Stimulated activated CD4-positive, alpha-beta T cell treated with anti-CD3 and anti-CD28 coated beads, Interleukin-4, amount 100 ng/mL, for 48 hours (primary cell): ENCODE data around the gene NAT10.

ENCODE experiments used
- DNase-seq, 2 donors: peaks; one replicate each; pipeline ENCODE4 v3.0.0-alpha.2; 2020; ENCODE audit warnings: low read depth in 2 of 2

The NAT10 gene

DNA sequence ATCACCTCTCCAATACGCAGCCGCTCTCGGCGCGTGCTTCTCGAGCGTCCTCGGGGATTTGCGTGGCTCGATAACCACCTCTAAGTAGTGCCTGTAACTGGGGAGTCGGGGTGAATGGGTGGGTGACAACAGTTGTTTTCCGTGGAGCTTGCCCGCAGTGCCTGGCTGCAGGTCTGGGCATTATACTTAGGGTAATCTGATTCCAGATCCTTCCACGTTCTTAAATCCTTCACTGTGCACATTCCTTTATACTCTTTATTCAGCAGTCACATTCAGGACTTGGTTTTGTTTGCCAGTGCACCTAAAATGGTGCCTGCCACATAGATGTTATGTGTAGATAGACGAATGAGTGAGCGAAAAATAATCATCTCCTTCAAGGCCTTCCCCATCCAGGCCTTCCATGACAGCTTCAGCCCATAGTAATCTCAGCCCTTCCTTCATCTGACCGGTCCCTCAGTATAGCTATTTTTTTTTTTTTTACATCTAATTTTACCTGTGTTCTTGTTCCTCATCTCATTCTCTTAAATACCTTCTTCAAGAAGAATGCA lies 602 bp downstream of the NAT10 start:
- DNase-seq = no peak

DNA sequence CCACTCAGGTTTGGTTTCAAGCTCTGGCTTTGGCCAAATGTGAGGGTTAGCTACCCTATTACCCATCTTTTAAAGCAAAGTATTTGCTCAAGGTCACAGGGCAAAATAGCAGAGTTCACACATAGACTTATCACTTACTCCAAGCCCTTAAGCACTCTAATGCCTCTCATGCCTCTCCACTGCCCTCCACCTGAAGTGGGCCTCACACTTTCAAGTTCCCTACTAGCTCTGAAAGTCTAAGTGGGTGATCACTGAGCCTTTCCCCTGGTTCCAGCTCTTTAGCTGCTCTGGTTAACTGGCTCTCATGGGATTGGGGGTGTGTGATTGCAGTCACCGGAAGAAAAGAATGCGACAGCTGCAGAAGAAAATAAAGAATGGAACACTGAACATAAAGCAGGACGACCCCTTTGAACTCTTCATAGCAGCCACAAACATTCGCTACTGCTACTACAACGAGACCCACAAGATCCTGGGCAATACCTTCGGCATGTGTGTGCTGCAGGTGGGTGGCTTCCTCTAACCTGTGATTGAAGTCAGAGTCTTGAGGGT lies 6.4 kb downstream of the NAT10 start:
- no peak for DNase-seq

DNA sequence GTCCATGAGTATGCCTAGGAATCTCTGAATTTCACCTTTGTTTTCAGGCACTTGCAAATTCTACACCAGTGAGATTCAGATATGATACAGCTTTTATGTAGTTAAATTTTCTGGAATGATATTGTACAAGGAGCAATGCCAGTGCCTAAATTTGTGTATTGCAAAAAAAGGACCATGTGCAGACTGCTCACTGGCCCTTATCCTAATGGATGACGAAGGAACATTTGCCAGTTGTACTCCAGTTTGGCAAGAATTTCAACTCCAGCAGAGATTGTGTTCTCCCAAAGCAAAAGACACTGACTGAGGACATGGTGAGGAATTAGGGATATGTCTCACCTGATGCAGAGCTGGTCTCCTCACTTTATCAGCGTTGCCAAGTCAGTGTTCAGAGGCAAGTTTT lies 8.6 kb downstream of the NAT10 start:
- no peak for DNase-seq

DNA sequence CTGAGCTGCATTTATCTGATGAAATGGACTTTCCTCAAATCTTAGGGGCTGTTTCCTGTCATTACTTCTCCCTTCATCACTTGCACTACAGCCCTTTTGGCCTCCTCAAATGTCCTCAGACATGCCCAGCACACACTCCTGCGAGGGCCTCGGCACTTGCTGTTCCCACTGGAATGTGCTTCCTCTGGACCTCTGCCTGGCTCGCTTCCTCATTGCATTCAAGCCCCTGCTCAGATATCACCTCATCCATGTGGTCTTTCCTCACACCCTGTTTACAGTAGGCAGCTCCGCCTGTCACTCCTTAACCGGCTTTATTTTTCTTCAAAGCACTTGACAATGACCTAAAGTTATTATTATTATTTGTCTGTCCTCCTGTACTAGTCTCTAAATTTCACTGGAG lies 9.0 kb downstream of the NAT10 start:
- no peak for DNase-seq

DNA sequence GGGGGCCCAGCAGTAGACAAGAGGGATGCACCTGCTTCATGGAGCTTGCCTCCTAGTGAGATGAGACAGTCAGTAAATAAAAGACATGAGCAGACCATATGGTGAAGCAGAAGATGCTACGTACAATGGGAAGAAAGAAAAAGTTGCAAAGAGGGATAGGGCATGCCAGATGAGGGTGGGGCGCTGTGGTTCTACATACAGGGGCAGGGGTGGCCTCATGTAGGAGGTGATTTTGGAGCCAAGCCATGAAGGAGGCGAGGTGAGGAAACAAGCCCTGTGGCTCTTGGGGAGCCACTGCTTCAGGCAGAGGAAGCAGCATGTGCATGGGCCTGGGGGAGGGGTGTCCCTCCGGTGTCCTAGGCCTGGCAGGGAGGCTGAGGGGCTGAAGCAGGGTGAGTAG lies 15.2 kb downstream of the NAT10 start:
- DNase-seq = no peak

DNA sequence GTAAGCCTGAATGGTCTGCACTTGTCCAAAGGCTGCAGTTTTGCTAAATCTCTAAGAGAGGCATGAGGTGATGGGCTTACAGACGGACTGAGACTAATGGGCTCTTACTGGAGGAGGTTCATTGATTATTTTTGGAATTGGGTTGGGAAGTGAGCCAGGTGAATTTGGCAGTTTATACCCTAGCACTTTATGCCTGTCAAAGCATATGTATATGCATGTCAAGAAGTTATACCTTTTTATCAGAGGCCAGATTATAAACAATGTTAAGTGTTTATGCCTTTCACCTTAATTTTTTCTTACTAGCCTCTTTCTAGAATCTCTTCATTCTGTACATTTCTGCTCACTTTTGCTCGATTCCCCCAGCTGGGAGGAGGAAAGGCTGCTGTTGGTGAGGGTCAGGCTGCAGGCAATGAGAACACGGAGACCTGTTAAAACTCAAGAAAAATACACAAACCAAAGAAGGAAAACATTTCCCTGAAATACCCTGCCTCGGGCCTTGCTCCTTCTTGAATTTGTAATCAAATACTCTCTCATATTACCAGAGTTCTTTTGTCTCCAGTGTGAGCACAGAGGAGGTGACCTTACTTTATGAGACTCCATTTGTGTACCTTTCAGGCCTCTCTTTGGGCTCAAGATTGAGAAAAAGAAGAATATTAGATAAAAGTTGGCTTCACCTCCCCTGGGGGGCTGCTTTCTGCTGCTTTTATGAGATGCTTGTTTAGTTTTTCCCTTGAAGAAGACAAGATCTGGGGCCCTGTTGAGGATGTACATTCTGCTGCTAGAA lies 19.6 kb downstream of the NAT10 start:
- no peak for DNase-seq

DNA sequence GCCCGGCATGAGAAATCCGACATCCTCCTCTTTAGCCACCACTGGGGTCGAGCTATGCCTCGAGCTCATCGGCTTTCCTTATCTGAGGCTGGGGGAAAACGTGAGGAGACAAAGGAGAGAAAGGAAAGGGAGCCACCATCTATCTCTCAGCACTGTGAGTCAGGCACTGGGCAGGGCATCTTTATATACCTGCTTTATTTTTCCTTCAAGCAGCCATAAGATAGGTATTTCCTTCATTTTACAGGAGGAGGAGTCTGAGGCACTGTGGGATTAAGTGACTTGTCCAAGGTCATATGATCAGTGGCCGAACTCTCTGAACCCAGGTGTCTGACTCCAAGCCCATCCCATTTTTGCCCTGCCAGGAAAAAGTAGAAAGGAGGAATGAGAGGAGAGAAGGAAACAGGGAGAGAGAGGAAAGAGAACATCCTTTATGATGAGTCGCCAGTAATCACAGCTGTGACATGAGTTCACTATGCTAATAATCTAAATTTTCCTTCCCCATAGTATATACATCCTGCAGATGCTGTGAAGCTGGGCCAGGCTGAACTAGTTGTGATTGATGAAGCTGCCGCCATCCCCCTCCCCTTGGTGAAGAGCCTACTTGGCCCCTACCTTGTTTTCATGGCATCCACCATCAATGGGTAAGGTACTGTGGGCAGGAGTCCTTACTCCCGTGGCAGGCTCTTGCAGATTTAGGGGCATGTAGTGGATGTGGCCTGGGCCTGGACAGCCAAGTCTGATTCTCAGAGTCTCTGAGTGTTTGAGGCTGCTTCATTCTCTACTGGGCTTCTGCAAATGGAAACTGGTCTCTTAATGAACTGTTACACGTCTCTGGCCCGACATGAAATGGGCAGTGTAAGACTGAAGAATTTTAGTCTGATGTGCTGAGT lies 21.8 kb downstream of the NAT10 start:
- no peak for DNase-seq

DNA sequence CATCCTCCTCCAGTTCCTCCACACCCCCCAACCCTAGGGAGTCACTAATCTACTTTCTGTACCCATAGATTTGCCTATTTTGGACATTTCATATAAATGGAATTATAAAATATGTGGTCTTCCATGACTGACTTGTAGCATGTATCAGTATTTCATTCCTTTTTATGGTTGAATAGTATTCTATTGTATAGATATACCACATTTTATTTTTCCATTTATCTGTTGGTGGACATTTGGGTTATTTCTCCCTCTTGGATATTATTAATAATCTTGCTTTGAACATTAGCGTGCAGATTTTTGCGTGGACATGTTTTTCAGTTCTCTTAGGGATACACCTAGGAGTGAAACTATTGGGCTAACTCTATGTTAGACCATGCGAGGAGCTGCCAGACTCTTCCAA lies 23.4 kb downstream of the NAT10 start:
- no peak for DNase-seq

DNA sequence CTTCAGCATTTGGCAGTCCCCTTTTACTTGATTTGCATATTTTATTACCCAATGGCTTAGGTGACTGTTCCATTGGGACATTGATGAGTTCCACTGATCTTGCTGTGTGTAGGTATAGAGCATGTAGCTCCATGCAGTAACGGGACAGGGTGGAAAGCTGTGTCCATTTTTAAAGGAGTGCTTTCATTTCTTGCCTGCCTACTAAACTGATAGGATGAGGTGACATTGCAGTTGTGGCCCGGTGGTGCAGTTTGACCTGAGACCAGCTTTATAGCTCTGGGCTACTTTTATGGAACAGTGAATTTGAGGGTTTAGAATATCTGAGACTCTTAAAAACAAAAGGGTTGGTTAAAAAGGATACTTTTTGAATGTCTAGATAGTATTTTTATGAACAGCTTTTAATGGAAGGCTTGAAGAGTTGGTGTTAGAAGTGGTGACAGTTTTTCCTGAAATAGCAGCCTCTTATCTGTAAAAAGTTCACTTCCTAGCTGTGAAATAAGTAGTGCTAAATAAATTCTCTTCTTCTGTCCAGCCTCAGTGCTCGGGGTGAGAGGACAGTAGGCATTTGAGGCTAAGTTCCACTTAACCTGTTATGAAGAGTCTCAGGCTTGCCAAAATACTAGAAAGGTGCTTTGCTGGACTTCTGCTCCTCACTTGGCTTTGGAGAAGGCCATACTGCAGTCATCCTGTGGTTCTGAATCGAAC lies 27.0 kb downstream of the NAT10 start:
- no peak for DNase-seq

DNA sequence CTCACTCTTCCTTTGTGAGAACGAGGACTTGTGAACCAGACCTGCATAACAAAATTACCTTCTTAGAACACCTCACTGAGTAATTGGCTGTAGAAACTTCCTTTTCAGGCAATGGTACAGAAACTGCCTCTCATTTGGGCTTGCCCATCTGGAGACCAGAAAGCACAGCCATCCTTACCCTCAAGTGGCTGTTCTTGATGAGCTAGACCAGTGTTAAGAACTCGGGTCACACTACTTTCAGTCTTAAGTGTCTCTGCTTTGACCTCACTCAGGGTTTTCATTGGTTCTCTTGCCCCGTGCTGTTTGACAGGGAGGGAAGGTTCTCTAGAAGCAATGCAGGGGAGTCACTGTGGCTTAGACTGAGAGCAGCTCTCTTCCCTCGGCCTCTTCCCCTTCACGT lies 29.3 kb downstream of the NAT10 start:
- no peak for DNase-seq

DNA sequence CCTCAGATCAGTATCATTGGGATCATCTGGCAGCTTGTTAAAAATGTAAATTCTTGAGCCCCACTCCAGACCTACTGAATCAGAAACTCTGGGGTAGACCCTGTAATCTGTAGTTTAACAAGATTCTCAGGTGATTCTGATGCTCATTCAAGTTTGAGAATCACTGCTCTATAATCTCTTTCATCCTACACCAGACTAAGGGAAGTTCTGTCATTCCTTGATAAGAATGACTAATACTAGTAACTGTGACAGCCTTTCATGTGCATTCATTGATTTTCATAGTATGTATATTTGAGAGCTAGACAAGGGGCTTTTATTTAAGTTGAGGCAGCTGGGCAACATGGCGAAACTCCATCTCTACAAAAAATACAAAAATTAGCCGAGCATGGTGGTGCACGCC lies 30.0 kb downstream of the NAT10 start:
- DNase-seq = no peak

DNA sequence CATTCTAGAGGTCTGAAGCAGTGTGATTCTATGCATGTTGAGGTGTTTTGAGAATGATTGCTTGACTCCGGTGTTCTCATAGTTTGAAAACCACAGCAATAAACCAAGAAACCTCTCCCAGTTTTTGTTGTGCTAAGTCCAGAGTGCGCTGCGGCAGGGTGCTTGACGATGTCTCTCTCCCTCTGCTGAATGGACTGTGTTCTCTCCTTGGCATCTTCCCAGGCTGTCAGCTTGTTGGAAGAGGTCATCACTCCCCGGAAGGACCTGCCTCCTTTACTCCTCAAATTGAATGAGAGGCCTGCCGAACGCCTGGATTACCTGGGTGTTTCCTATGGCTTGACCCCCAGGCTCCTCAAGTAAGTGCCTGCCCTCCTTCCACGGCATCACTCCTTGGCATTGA lies 31.0 kb downstream of the NAT10 start:
- DNase-seq = no peak

DNA sequence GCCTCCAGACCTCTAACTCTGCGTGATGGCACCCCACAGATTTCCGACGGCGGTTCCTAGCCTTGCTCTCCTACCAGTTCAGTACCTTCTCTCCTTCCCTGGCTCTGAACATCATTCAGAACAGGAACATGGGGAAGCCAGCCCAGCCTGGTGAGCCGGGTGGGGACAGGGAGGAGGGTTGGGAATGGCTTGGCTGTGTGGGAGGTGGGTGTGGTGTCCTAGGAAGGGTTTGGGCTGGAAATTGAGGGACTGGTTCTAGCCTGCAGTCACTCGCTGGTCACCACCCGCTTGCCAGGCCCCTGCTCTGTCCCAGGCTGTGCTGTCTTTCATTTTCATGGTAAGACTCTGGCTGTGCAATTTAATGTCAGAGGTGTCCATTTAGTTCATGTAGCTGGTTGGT lies 33.9 kb downstream of the NAT10 start:
- DNase-seq = no peak

DNA sequence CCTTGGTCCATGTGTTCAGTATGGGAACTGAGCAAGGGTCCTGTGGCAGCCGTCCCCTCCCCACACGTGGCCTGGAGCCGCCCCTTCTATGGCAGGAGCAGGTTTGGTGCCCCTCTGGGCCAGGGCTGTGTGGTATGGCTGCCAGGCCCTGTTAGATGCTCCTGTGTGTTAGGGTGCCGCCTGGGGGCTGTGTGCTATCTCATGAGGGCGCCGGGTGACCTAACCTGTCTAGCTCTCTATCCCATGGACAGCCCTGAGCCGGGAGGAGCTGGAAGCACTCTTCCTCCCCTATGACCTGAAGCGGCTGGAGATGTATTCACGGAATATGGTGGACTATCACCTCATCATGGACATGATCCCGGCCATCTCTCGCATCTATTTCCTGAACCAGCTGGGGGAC lies 34.7 kb downstream of the NAT10 start:
- no peak for DNase-seq

DNA sequence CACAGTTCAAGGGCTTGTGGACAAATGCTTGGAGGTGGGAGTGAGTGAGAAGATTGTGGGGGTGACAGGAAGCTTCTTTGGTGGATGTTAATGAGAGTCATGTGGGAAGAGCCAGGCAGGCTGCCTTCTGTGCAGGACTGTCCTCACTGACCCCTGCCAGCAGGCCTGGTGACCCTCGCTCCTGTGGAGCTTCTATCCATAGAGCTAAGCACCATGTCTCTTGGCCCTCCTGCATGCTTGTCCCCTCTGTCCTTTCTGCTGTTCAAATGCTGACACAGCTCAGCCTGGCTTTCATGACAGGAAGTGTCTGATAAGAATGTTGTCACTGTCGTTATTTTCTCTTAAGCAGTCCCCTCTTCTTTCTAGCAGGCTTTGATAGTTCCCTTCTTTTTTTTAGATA lies 37.6 kb downstream of the NAT10 start:
- DNase-seq = no peak

DNA sequence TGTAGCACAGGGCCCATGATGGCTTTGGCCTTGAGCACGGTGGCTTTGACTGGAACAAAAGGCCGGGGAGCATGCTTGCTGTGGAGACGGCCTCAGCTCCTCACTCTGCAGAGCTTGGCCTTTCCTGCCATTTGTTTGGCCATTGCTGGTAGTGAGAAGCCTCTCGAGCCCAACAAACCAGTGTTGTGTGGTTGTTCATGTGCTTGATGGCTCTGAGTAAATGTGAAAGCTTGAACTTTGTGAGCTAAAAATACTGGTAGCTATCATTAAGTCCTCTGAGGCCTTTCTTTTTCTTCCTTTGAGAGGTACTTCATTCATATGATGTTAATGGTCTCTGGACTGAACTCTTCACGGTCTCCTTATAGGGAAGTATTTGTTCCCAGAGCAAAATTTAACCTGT lies 39.6 kb downstream of the NAT10 start:
- no peak for DNase-seq

DNA sequence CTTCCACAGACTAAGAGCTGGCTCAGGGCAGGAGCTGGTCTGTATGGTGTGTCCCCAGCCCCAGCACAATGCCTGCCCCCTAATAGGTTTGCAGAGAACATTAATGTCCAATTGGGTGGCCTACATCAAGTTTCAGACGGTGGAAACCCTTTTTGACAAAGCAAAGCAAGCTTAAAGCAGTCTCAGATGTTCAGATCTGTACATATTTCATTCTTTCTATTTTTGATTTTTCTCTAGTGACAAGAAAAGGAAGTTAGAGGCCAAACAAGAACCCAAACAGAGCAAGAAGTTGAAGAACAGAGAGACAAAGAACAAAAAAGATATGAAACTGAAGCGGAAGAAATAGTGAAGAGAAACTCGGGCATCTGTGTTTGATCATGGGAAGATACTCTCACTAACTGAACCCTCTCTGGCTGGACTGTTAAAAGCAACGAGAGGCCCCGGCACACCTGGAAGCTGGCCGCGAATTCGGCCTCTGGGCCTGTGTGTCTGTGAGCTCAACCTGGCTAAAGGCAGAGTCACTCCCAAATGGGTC lies 40.5 kb downstream of the NAT10 start:
- no peak for DNase-seq

DNA sequence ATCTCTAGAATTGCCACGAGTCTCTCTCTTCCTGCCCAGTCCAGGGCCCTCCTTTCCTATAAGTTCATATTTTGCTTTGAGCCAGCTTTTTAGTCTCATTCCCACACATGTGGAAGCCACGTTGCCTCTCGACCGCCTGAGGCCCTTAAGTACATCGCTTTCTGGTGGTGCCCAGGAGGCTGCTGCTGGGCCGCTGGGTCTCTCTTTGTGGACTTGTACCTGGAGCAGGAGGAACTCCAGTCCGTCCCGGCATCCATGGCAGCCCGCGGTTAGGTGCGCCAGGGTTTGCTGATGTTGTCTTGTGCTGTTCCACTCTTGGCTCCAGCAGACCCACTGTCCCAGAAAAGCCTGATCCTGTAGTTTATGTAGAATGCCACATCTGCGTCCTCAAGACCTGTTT lies 41.0 kb downstream of the NAT10 start:
- no peak for DNase-seq

DNA sequence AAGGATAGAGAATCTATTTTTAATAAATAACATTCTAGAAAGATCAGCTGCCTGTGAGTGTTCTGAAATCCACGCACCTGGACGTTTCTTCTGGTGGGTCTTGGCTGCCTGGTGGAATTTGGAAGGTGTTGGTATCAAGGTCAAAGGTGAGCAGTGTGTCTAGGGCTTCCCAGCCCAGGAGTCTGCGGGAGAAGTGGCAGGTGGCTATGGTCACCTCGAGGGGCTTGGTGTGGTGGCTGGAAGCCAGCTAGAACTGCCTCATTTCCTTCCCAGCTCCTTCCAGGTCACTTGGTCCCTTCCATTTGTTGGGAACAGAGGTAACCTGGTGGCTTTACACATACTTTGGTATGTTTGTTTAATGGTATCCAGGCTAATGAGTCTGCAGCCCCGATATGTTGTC lies 41.4 kb downstream of the NAT10 start:
- DNase-seq = no peak

DNA sequence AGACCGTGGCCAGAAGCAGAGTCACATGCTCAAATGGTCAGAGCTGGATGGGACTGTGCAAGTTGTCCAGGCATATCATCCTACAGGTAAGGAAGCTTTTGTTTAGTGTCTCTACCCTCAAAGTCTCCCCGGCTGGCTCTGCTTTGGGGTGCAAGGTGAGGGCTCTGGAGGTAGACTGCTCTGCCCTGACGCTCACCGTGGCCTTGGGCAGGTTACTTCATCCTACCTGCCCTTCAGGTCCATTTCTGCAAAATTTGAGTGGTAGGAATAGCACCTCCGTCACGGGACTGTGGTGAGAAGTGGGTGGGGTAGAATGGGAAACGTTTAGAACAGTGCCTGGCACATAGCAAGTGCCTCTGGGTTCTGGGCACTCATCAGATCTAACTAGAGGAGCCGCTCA lies 42.2 kb downstream of the NAT10 start:
- DNase-seq = no peak

DNA sequence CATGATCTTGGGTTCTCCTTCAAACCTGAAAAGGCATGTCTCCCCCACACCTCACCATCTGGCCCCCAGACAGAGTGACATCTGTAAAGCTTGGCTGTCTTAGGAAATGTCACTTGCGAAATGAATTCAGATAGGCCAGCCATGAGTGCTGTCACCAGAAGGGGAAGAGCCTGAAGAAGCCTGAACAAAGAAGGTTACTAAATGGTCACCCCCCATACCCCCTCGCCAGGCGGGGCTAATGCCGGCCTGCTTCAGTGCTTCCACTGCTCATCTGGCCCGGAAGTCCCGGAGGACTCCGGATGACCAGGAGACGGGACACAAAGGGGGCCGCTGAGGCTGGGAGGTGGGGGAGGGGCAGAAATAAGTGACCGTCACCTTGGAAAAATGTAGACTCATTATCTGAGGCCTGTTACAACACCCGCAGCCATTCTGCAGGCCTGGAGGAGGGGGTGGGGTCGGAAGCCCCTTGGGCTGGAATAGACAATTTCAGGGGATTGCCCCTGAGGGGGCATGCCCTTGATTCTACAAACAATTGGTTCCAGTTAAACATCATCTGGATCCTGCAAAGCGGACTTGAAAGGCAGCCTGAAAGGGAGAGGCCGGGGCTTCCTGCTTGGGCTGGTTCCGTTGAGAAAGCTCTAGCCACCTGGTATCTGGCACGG lies 43.2 kb downstream of the NAT10 start:
- no peak for DNase-seq
